OCI-LY7 (cell line): ENCODE measurements around the gene SMAD6. TPM values are rescaled to one million over a fixed set of nuclear protein-coding genes. Genes with fewer than 3 reads are reported as not detected.

Source experiments
- Bru-seq: library from RNA; stranded (reverse); fragments of 400-500 nt; gene quantifications from one replicate; lab custom pipeline; 2021; lab: Mats Ljungman, UMichigan
- BruChase-seq, 2 experiments: library from RNA; stranded (reverse); fragments of 400-500 nt; gene quantifications; one replicate each; lab custom pipeline; 2021; lab: Mats Ljungman, UMichigan
- BruUV-seq: library from RNA; stranded (reverse); fragments of 400-500 nt; replicated peaks from 2 replicates; lab custom pipeline; 2021; lab: Mats Ljungman, UMichigan
- CTCF ChIA-PET: fragments of 300-600 bp; sonication (Branson Sonifier 250); formaldehyde crosslinking; loops from one replicate; lab custom pipeline; 2022; ENCODE audit warnings: antibody characterized with exemption; ENCODE audit not compliant: unreplicated experiment; lab: Charles Lee
- POLR2A ChIA-PET: fragments of 300-600 bp; sonication (Branson Sonifier 250); formaldehyde crosslinking; loops from one replicate; lab custom pipeline; 2022; ENCODE audit warnings: antibody characterized with exemption; lab: Charles Lee
- DNase-seq: peaks from one replicate; pipeline ENCODE4 v3.0.0-alpha.2; 2015; ENCODE audit warnings: low spot score
- H2AFZ ChIP-seq: fragments of 200-600 bp; sonication (generic), shearing (Covaris generic); 2 replicates; pipeline ENCODE4 v1.6.1; 2014; ENCODE audit warnings: mild to moderate bottlenecking, antibody characterized with exemption, low read length, moderate library complexity
- H3K27ac ChIP-seq: fragments of 200-600 bp; sonication (generic); 2 replicates; pipeline ENCODE4 v1.5.1; 2014; ENCODE audit warnings: mixed run types, low read depth, mild to moderate bottlenecking, moderate library complexity, low read length, inconsistent platforms; ENCODE audit not compliant: poor library complexity, severe bottlenecking
- H3K36me3 ChIP-seq: fragments of 200-600 bp; sonication (generic); 2 replicates; pipeline ENCODE4 v1.6.1; 2014; ENCODE audit warnings: mild to moderate bottlenecking, antibody characterized with exemption, low read length, moderate library complexity, mixed read lengths; ENCODE audit not compliant: insufficient read depth
- H3K4me1 ChIP-seq: fragments of 200-600 bp; sonication (generic); 2 replicates; pipeline ENCODE4 v1.5.1; 2014; ENCODE audit warnings: mild to moderate bottlenecking, low read length; ENCODE audit not compliant: insufficient read depth, poor library complexity, severe bottlenecking
- H3K4me2 ChIP-seq: fragments of 200-600 bp; sonication (generic); 2 replicates; pipeline ENCODE4 v1.6.1; 2014; ENCODE audit warnings: mild to moderate bottlenecking, low read length
- H3K4me3 ChIP-seq: fragments of 200-600 bp; sonication (generic); 2 replicates; pipeline ENCODE4 v1.5.1; 2014; ENCODE audit warnings: mild to moderate bottlenecking, low read depth, low read length; ENCODE audit not compliant: poor library complexity, severe bottlenecking
- H3K79me2 ChIP-seq: fragments of 200-600 bp; sonication (generic); 2 replicates; pipeline ENCODE4 v1.6.1; 2016; ENCODE audit warnings: low read depth, mild to moderate bottlenecking, low read length, moderate library complexity, mixed read lengths; ENCODE audit not compliant: insufficient read depth
- H3K9me2 ChIP-seq: fragments of 200-600 bp; sonication (generic); 2 replicates; pipeline ENCODE4 v1.6.1; 2016; ENCODE audit warnings: mild to moderate bottlenecking, low read length, mixed read lengths; ENCODE audit not compliant: insufficient read depth
- H3K9me3 ChIP-seq: fragments of 200-600 bp; sonication (generic); 2 replicates; pipeline ENCODE4 v1.6.1; 2014; ENCODE audit warnings: mild to moderate bottlenecking, mixed run types, low read length, mixed read lengths
- H4K20me1 ChIP-seq: fragments of 200-600 bp; sonication (generic); 2 replicates; pipeline ENCODE4 v1.6.1; 2014; ENCODE audit warnings: mild to moderate bottlenecking, antibody characterized with exemption, low read length, moderate library complexity, mixed read lengths; ENCODE audit not compliant: insufficient read depth
- EZH2phosphoT487 ChIP-seq: fragments of 200-600 bp; sonication (generic); IDR thresholded peaks from 2 replicates; pipeline ENCODE4 v1.6.1; 2018; ENCODE audit warnings: low read depth, borderline replicate concordance, mild to moderate bottlenecking, mixed run types, antibody characterized with exemption, low read length, moderate library complexity, mixed read lengths
- intact Hi-C: fragments of 100-400 bp; cut with micrococcal nuclease; formaldehyde crosslinking; loops from one replicate; pipeline ENCODE4 v1.10.0; 2022; ENCODE audit not compliant: unreplicated experiment
- long read RNA-seq: library from polyadenylated mRNA; stranded (forward); transcript quantifications from one replicate; pipeline ENCODE4 v2.0.0, GENCODE V29; 2022
- total RNA-seq, 2 experiments: library from RNA; depleted of rRNA in 1 of 2; stranded (reverse); fragments of >200 nt in 1 of 2; shearing (Covaris generic) in 1 of 2; gene quantifications; 2 replicates each; pipeline ENCODE4 v1.2.3, GENCODE V29; 2014 to 2022
- TF ChIP-seq, protein P1 (sequence below): fragments of 200-600 bp; sonication (generic); conservative IDR thresholded peaks from 2 replicates; pipeline ENCODE4 v1.5.1; 2014; ENCODE audit warnings: mild to moderate bottlenecking, antibody characterized with exemption, low read length, moderate library complexity, mixed read lengths

Gene SMAD6
- total RNA-seq (2014; rRNA removed; shearing (Covaris generic)) = 15.3 and 16.1 TPM in 2 replicates
- 11.8 and 14.6 TPM in 2 replicates for total RNA-seq (2022)
- percentile 56 among the genes with signal in this experiment for Bru-seq, nascent RNA
- percentile 62 among the genes with signal in this experiment for BruChase-seq, experiment 1, labeled RNA remaining after a 6-hour chase
- percentile 55 among the genes with signal in this experiment for BruChase-seq, experiment 2, labeled RNA remaining after a 2-hour chase
- long read RNA-seq, full-length matches to known transcripts = 3 of 6 reads
- long read RNA-seq, partial matches to known transcripts = 0 of 6 reads
- long read RNA-seq, other reads (novel, unspliced or antisense) = 3 of 6 reads

DNA sequence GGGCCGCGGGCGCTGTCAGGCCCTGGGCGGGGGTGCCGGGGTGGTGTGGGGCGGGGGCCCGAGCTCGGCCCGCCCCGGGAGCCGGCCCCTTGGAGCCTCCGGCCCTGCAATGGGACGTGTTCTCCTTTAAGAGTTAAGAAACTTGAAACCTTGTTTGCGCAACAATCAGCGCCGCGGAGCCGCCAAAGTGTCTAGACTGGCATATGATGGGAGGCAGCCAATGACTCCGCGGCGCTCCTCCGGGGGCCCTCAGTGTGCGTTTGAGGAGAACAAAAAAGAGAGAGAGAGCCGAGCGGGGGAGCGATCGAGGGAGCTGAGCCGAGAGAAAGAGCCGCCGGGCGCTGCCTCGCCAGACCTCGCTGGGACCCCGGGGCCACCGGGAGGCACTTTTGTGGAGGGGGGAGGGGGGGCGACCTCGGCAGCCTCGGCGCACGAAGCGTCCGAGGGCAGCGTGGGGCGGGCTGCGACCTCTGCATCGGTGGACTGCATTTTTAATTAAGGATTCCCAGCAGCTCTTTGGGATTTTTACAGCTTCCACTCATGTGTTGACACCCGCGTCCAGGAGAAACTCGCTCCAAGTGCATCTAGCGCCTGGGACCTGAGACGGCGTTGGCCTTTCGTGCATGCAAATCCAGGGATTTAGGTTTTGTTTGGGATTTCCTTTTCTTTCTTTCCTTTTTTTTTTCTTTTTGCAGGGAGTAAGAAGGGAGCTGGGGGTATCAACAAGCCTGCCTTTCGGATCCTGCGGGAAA is at the start of gene SMAD6:
Gene SMAD6, plus strand, starts transcription at position 202 of the 752 bp plus-strand sequence. CDS start 1,023 bp downstream, outside the sequence.
- DNase-seq = peak; percentile 98
- Histone ChIP-seq H3K9me2 (no peaks in the 10 kb centered on the region), H3K36me3 (no peaks in the 10 kb centered on the region), H3K9me3 (no peaks in the 10 kb centered on the region), H3K4me1 (peaks cover 38% of the 10 kb centered on the region), H3K79me2 (no peaks in the 10 kb centered on the region), H3K4me2 (peak within 1 kb of the TSS; percentile 88), H2AFZ (peak within 1 kb of the TSS; percentile 71), H3K27ac (peak within 1 kb of the TSS; percentile 84), H4K20me1 (no peaks in the 10 kb centered on the region), H3K4me3 (peak within 1 kb of the TSS; percentile 77)
- ChIA-PET CTCF (interaction anchor here (1.0 kb wide), 1 partner anchor 13 kb away, joined by 3 read pairs; no protein-coding TSS in a partner anchor), POLR2A (interaction anchor here (0.6 to 2.2 kb wide), 9 partner anchors 8 to 1862 kb away, joined by 3 to 17 read pairs (median 5); no protein-coding TSS in a partner anchor)
- intact Hi-C loops = loop anchor here (1.0 to 10.0 kb wide), 7 partner anchors 12 to 410 kb away; partner anchors contain the start of genes DIS3L, RPL4 and ZWILCH
- no peak for TF ChIP-seq EZH2phosphoT487
- TF ChIP-seq, protein P1, sequence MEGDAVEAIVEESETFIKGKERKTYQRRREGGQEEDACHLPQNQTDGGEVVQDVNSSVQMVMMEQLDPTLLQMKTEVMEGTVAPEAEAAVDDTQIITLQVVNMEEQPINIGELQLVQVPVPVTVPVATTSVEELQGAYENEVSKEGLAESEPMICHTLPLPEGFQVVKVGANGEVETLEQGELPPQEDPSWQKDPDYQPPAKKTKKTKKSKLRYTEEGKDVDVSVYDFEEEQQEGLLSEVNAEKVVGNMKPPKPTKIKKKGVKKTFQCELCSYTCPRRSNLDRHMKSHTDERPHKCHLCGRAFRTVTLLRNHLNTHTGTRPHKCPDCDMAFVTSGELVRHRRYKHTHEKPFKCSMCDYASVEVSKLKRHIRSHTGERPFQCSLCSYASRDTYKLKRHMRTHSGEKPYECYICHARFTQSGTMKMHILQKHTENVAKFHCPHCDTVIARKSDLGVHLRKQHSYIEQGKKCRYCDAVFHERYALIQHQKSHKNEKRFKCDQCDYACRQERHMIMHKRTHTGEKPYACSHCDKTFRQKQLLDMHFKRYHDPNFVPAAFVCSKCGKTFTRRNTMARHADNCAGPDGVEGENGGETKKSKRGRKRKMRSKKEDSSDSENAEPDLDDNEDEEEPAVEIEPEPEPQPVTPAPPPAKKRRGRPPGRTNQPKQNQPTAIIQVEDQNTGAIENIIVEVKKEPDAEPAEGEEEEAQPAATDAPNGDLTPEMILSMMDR = no peak
- no TSS peak for BruUV-seq

DNA sequence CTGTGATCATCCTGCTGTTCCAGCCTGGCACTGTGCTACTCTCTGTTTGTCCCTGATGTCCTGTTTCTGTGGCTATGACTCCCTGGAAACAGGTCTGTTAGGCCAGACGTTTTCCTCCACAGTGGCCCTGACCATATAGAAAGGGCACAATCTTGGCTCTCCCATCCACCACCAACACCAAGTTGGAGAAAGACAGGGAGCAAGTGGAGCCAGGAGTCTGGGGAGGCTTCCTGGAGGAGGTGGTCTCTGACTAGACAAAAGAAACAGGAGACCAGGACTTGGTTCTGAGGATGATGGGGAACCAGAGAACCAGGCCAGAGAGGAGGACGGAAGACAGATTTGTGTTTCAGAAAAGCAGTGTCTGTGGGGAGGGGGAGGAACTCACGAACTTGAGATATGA is 49.2 kb upstream of the SMAD6 start:
- CTCF ChIA-PET = no interaction called here
- DNase-seq = no peak
- no peak for TF ChIP-seq EZH2phosphoT487
- TF ChIP-seq, protein P1 = no peak
- intact Hi-C loops = no loop called here
- no peaks in the 10 kb centered on the region for H3K79me2 ChIP-seq
- no peaks in the 10 kb centered on the region for H3K36me3 ChIP-seq
- POLR2A ChIA-PET = no interaction called here
- H3K27ac ChIP-seq = no peak overlapping the region
- no TSS peak for BruUV-seq
- H3K9me2 ChIP-seq = no peaks in the 10 kb centered on the region
- H3K9me3 ChIP-seq = no peaks in the 10 kb centered on the region
- no peak overlapping the region for H3K4me2 ChIP-seq
- H4K20me1 ChIP-seq = no peaks in the 10 kb centered on the region
- no peak overlapping the region for H2AFZ ChIP-seq
- H3K4me3 ChIP-seq = no peak overlapping the region
- H3K4me1 ChIP-seq = no peaks in the 10 kb centered on the region
